ENCODE results near the gene TMEM91. TPM values are rescaled to one million over a fixed set of nuclear protein-coding genes. Genes with fewer than 3 reads are reported as not detected.

TMEM91 gene
- total and polyA plus RNA-seq, 2 experiments from 2014 or later = 9.3 to 10.6 TPM

DNA sequence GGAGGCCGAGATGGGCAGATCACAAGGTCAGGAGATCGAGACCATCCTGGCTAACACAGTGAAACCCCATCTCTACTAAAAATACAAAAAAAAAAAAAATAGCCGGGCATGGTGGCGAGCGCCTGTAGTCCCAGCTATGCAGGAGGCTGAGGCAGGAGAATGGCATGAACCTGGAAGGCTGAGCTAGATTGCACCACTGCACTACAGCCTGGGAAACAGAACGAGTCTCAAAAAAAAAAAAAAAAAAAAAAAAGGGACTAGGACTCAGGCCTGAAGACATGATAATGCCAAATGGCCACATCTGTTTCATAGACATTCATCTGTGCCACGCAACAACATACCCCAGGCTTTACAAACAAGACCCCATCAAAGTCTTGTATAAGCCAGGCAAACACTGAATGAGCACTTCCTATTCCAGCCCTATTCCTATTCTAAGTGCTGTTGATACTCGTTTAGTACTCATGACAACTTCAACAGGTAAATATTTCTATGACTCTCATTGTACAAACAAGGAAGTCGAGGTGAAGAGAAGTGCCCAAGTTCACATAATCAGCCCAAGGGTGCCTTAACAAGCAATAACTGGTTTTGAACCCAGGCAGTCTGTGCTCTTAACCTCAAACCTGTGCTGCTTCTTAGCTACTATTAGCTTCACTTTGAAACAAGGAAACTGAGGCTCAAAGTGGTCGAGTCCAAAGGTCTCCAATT is 14.0 kb upstream of the TMEM91 start (continued):
- TF ChIP-seq, protein P1, sequence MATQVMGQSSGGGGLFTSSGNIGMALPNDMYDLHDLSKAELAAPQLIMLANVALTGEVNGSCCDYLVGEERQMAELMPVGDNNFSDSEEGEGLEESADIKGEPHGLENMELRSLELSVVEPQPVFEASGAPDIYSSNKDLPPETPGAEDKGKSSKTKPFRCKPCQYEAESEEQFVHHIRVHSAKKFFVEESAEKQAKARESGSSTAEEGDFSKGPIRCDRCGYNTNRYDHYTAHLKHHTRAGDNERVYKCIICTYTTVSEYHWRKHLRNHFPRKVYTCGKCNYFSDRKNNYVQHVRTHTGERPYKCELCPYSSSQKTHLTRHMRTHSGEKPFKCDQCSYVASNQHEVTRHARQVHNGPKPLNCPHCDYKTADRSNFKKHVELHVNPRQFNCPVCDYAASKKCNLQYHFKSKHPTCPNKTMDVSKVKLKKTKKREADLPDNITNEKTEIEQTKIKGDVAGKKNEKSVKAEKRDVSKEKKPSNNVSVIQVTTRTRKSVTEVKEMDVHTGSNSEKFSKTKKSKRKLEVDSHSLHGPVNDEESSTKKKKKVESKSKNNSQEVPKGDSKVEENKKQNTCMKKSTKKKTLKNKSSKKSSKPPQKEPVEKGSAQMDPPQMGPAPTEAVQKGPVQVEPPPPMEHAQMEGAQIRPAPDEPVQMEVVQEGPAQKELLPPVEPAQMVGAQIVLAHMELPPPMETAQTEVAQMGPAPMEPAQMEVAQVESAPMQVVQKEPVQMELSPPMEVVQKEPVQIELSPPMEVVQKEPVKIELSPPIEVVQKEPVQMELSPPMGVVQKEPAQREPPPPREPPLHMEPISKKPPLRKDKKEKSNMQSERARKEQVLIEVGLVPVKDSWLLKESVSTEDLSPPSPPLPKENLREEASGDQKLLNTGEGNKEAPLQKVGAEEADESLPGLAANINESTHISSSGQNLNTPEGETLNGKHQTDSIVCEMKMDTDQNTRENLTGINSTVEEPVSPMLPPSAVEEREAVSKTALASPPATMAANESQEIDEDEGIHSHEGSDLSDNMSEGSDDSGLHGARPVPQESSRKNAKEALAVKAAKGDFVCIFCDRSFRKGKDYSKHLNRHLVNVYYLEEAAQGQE (IDR thresholded peaks at IDR 0.05; ENCODE audit: unreplicated experiment) = no peak
- TF ChIP-seq POLR2AphosphoS5 (IDR thresholded peaks at IDR 0.05; ENCODE audit: low read depth) = no peak
- no peak for TF ChIP-seq CREB1 (CRISPR knock-in tag; IDR thresholded peaks at IDR 0.05; ENCODE audit: low read depth)
- no peak for TF ChIP-seq EZH2 (IDR thresholded peaks at IDR 0.05; ENCODE audit: low read depth, unreplicated experiment)
- no peak for TF ChIP-seq STAT1 (IDR thresholded peaks at IDR 0.05; ENCODE audit: unreplicated experiment)
- no peak for TF ChIP-seq JUNB (IDR thresholded peaks at IDR 0.05; ENCODE audit: unreplicated experiment)
- no peak for TF ChIP-seq EZH2phosphoT487 (IDR thresholded peaks at IDR 0.05; ENCODE audit: unreplicated experiment)

GRCh38 chr19:41363371-41363752 is 13.0 kb upstream of the TMEM91 start:
- H3K9me3 Mint-ChIP-seq = no peaks in the 10 kb centered on the region
- H3K4me1 ChIP-seq (ENCODE audit: insufficient read depth) = no peaks in the 10 kb centered on the region
- peaks cover 6% of the 10 kb centered on the region; the same call in 1 of the 2 replicates for H3K79me2 ChIP-seq (replicated peaks; ENCODE audit: insufficient read depth)
- peak overlapping the region; percentile 60 for H3K4me3 ChIP-seq
- peak overlapping the region; percentile 98; the same call in 1 of the 2 replicates for H3K27ac Mint-ChIP-seq
- H3K4me1 Mint-ChIP-seq = peaks cover 3% of the 10 kb centered on the region; the same call in 1 of the 3 replicates
- 0 out of 2 replicates have a peak, but pooled peaks cover 4% of the 10 kb centered on the region for H3F3A ChIP-seq (replicated peaks; ENCODE audit: low read depth)
- H3K27me3 Mint-ChIP-seq (ENCODE audit: insufficient read depth, low read depth, poor library complexity) = peaks cover 8% of the 10 kb centered on the region
- no peaks in the 10 kb centered on the region for H3K36me3 Mint-ChIP-seq (ENCODE audit: low read depth)
- no peaks in the 10 kb centered on the region for H3K36me3 ChIP-seq (ENCODE audit: insufficient read depth)
- H2AFZ ChIP-seq = no peak overlapping the region
- no peaks in the 10 kb centered on the region for H3K27me3 ChIP-seq (ENCODE audit: insufficient read depth)
- peak overlapping the region; percentile 69 for H3K4me2 ChIP-seq
- ATAC-seq (no peak), DNase-seq (ENCODE audit: low spot score) (no peak)
- H4K20me1 ChIP-seq (replicated peaks; ENCODE audit: insufficient read depth) = no peaks in the 10 kb centered on the region
- no peak overlapping the region for H3K27ac ChIP-seq (ENCODE audit: low read depth)
- peak overlapping the region; percentile 87 for H3K4me3 Mint-ChIP-seq
- TF ChIP-seq CTCF (conservative IDR thresholded peaks at IDR 0.05; ENCODE audit: low read depth in 2 of 2) (no peak), ZNF114 (CRISPR knock-in tag; IDR thresholded peaks at IDR 0.05) (no peak), NANOG (IDR thresholded peaks at IDR 0.05; ENCODE audit: borderline replicate concordance) (no peak), JUNB (IDR thresholded peaks at IDR 0.05; ENCODE audit: unreplicated experiment) (no peak), CREB1 (CRISPR knock-in tag; IDR thresholded peaks at IDR 0.05; ENCODE audit: low read depth) (no peak), ZNF462 (CRISPR knock-in tag; IDR thresholded peaks at IDR 0.05) (no peak), ZNF331 (CRISPR knock-in tag; IDR thresholded peaks at IDR 0.05; ENCODE audit: low read depth) (no peak), STAT1 (IDR thresholded peaks at IDR 0.05; ENCODE audit: unreplicated experiment) (no peak), EZH2 (IDR thresholded peaks at IDR 0.05; ENCODE audit: low read depth, unreplicated experiment) (no peak), EZH2phosphoT487 (IDR thresholded peaks at IDR 0.05; ENCODE audit: unreplicated experiment) (no peak)
- H3K9me2 ChIP-seq (ENCODE audit: insufficient read depth) = 0 out of 2 replicates have a peak, but pooled peaks cover 4% of the 10 kb centered on the region

All from GM23338 (cell line).